SW480 (cell line): ENCODE results near the gene KIDINS220.
A peak's percentile ranks its signal among the peaks of the same experiment; 100 is the strongest.

Source experiments
- DNase-seq: peaks from one replicate; pipeline ENCODE4 v3.0.0-alpha.2; 2016; ENCODE audit warnings: low spot score

KIDINS220 gene

DNA sequence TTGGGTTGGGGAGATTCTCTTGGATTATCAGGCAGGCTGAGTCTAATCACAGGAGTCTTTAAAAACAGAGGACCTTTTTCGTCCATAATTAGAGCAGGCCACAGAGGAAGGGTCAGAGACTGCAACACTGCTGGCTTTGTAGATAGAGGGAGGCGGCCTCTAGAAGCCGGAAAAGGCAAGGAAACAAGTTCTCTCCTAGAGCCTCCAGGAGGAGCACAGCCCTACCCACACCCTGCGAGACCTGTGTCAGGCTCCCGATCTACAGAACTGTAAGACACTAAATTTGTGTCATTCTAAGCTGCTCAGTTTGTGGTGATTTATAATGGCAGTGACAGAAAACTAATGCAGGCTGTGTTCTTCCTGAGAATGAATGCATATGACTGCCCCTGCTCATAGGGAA, 140.2 kb downstream of the KIDINS220 start:
- no peak for DNase-seq

DNA sequence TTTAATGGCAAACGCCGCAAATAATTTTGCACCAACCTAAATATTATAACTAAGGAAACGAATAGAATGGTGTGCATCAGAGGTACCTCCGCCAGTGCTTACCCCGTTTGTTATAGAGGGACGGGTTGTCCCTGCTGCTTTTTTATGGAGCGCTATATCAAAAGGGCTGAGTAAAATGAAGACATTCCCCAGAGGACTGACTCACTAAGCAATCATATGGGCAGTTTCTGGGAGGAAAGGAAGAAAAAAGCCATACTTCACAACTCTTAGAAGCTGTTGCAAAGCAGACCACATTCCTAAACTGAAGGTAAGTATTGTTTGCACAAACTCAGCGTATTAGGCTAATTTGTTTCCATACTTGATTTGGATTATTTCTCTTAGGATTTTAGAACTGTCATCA, 142.7 kb downstream of the KIDINS220 start:
- DNase-seq: peak; percentile 9

DNA sequence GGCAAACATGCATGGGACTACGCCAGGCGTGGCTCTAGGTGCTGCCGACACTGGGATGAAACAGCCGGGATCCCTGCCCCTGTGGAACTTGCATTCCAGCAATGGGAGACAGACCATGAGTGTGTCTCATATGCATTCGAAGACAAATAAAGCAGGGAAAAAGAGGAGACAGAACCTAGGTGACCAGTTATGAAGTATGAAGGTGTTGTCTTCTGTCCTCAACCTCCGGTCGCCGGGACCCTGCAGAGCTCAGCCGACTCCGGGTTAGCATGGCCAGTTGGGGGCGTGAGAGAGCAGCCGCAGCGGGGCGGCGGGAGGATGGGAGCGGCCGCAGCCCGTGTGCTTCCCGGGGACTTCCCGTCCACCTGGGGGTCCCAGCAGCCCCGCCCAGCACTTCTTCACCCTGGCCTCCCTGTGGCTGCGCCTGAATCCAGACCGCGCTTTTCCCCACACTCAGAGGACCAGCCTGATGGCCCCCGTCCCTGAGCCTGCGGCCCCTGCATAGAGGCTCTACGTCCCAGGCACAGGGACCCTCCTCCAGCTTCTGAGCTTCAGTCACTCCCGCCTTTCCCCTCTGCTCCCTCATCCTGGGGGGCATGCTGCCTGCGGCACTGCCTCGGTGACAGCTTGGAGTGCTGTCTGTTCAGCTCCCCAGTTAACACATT, 144.1 kb downstream of the KIDINS220 start:
- peak; percentile 41 for DNase-seq

DNA sequence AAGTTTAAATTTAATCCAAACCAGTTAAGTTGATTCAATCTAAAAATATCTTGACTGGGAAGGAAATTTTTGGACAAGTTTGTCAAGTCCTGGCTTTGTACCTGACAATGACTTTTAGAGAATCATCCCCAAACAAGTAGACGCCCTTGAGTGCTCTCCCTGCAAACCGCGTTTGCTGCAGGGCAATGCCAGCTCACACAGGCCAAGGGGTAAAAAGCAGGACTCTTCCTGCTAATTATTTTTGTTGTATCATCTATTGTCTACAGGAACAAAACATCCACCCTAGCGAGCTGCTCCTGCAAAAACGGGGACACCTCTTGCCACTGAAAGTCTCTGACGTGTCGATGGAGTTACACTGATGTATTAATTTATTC, 144.6 kb downstream of the KIDINS220 start:
- no peak for DNase-seq

DNA sequence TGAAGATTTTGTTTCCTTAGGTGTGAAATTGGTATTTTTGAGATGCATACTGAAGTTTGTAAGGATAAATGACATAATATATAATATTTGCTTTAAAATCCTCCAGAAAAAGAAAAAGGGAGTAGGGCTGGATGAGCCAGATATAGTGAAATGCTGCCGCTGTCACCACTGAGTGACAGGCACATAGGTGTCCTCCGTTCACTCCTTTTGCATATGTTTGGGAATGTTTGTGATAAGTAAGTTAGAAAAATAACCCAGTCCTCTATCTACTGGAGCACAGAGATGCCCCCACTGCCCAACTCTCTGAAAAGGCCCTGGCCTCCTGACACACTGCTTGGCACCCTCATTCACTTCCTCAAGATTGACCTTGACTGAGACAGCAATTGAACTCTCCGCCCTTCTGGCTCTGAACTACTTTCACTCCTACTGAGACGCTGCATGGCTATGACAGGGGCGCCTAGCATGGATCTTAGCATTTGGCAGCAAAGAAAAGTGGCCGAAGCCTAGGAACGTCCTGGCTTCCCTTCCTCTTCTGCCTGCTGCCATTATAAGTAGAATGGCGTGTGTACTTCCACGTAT, 145.5 kb downstream of the KIDINS220 start:
- DNase-seq: no peak

DNA sequence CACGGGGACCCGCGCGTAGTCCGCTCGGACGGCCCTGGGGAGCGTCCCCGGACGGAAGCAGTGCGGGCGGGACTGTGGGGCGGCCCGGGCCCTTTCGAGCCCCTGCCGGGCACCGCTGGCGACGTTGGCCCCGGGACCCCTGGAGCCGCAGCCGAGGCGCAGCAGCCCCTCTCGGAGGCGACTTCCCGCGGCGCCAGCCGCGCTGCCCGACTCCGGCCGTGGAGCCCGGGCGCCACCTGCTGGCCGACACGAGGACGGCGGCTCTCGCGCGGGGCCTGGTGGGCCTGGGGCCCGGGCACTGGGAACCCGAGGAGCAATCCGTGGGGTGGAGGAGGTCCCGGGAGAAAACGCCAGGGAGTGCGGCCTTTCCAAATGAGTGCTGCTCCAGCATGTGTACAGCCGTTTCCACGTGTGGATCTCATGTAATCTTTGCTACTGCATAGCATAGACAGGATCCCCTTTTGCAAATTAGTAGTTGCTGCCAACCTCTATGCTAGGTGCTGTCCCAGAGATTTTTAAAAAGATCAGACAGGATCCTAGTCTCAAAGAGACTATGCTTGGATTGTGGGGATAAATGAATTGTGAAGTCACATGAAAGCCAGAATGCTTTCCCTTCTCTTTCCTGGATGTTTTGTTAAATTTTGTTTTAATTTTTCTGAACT, 151.6 kb downstream of the KIDINS220 start:
- DNase-seq: peak; percentile 53

DNA sequence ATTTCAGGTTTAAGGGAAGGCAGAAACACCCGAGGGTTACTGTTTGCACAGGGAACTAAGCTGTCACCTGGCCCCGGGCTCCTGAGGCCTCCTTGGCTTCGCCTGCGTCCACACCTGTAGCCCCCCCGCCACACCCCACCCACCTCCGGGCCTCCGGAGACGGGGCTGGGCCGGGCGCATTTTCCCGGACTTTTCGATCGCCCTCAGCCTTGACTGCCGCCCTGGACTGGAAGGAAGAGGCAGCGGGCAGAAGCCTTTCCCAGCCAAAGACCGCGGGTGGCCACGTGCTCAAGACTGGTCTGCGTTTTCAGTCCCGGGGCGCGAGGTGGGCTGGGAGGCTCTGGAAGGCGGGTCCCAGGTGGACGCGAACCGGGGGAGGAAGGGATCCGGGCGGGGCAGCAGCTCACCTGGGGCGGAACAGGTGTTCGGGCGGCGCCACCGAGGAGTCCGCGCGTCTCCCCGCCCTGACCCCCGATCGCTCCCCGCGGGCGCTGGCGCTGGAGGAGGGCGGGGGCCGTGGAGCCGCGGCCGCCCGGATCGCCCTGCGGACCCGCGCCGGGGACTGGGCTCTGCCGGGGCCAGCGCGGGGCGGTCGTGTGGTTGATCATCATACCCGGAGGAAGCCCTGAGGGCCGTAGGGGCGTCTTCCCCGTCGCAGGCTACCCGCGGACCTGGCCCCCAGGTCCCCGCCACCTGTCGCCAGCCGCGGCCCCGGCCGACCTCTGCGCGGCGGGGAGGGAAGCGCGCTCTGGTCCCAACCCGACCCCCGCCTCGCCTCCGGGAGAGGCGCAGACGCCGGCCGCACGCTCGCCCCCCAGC, 152.3 kb downstream of the KIDINS220 start:
- peak; percentile 78 for DNase-seq

DNA sequence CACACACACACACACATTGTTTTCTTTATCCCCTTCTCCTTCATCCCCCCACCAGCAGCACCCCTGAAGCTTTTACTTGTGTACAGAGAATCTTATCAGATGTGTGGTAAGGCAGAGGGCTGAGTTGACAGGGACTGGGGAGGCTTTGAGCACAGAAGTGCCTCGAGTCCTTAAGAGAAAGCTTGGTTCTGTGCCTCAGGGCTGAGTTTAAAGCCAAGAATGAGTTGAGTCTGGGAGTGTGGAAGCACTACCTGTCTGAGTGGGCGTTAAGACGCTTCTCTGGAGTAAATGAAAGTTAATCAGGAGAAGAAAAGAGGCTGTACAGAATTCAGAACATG, 152.9 kb downstream of the KIDINS220 start:
- peak; percentile 67 for DNase-seq

DNA sequence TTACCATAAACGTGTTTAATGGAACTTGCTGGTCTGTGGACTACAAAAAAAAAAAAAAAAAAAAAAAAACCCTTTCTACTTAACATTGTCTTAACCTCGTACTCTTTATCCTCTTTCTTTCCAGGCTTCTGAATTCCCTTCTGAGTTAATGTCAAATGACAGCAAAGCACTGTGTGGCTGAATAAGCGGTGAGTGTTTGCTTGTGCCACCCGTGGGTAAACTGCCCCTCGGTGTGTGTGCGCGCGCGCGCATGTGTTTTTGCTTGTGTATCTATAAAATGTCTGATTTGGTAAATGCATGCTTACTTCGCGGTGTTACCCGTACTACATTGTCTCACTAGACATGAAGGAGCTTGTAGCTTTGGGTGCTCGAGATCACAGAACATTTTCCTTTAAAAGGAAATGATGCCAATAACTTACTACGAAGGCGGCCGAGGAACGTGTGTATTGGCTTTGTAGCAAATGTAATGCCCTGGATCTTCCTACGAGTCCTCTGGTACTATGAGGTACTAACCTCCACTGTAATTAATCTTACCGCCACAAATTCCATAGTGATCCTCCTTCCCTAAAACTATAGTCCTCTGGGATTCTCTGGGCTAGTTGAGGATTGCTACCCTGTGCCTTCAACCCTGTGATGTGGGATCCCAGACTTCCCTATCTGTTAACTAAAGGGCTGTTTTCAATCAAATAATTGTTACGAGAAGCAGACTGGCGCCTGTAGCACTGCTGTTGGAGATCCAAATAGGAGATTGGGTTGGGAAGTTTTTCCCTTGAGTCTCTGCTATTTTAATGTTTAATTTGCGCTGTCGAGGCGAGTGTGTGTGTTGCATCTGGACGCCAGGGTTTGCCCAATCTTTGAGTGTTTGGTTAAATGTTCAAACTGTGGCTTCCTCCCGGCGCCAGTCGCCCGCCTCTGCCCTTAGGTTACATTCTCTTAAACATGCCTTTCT, 154.4 kb downstream of the KIDINS220 start:
- DNase-seq: peak; percentile 73

DNA sequence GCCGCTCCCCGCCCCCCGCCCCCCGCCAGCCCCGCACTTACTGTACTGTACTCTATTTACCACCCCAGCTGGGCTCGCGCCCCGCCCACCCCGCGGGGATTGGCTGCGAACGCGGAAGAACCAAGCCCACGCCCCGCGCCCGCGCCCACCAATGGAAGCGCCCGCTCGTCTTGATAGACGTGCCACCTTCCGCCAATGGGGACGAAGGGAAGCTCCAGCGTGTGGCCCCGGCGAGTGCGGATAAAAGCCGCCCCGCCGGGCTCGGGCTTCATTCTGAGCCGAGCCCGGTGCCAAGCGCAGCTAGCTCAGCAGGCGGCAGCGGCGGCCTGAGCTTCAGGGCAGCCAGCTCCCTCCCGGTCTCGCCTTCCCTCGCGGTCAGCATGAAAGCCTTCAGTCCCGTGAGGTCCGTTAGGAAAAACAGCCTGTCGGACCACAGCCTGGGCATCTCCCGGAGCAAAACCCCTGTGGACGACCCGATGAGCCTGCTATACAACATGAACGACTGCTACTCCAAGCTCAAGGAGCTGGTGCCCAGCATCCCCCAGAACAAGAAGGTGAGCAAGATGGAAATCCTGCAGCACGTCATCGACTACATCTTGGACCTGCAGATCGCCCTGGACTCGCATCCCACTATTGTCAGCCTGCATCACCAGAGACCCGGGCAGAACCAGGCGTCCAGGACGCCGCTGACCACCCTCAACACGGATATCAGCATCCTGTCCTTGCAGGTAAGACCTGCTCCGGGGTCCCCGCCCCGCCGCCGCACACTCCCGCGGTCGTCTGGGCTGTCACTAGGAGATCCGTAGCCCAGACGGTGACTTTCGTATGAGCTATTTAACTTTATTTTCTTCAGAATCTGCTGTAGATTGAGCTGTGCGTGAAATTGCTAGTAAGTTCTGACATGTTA, 155.4 kb downstream of the KIDINS220 start, which contains the start of gene ID2:
ID2 (plus strand) TSS at position 271 of the 907 bp plus-strand sequence; CDS start at position 381, 110 bp downstream.
- peak; percentile 99 for DNase-seq

DNA sequence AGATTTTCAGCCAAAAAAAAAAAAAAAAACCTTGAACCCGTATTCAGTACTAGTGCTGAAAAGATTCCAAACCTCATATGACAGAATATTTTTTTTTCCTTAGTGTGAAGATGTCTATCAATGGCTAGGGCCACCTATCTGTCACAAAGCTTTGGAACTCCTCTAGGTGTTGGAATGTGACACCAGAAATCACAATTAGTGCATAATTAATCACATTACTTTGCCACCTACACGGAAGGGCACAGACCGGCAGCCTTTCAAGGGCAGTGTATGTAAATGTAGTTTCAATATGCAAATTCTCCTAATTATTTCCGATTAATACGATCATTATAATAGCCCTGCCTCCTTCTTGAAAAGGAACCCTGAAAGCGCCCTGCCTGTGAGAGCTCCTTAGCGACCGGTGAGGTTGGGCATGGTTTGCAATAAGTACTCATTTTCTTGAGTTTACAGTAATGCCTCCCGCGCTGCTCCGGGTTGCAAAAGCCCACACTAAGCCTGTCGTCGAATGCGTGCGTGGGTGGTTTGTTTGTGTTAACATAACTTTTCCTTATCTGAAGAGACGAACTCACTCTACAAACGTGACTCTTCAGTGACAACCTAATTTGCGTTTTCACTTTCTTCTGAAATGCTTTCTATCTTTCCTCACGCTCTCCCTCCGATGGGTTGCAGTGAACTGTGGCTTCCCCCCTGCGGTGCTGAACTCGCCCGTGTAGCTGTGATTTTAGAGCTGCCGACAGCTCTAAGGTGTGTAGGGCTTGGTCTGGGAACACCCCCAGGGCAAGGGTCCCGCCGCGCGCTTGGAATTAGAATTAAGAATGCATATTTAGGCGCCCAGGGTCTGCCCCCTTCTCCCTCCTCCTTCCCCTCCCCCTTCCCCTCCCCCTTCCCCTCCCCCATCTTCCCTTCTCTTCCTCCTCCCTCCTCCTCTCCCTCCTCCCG, 156.3 kb downstream of the KIDINS220 start:
- peak; percentile 87 for DNase-seq

DNA sequence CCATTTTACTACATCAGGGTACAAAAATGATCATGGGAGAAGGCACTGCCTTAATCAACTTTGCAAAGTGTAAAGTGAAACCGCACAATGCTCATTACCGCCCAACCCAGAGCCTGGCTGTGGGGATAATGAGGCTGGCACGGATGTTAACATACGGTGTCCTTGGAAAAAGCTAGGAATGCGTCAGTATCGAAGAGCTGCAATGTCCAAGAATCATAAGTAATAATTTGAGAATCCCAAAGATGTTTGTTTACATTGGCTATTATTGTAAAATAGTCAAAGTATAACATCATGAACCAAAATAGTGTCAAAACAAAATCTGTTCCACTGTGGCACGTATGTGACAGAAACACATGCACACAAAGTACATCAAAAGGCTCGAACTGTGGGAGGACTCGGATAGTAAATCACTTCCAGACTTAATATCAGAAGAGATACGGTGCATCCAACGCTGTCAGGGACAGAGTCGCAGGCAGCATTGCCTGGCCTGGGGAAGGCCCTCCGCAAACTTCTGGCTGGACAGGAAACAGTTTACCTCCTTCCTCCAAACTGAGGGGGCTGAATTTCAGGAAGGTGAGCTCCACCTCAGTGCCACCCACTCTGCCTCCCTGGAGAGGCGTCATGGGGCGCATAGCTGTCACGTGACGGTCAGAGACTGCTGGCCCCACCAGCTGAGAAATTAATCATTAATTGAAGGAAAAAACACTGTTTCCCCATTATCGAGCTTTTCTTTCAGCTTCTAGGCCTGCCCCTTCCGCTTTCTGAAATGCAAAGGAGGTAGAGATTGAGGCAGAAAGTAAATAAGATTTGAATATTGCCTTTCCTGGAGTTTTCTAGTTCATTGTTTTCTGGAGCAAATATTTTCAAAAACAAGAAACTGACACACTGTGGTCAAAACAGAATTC, 157.3 kb downstream of the KIDINS220 start:
- peak; percentile 81 for DNase-seq

DNA sequence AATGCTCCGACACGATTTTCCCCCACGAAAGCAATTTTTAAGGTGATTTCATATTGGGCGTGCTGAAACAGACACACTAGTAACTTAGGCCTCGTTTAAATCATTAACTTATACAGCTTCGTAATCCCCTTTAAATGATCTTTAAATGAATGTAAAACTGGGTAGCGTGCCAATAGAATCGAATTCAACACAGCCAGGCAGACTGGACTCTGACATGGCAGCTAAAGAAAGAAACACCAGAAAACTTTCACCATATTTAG, 157.9 kb downstream of the KIDINS220 start:
- no peak for DNase-seq
